Measurements from ENCODE around the gene STX10. TPM values are rescaled to one million over a fixed set of nuclear protein-coding genes. Genes with fewer than 3 reads are reported as not detected.
"Not testable (repeated sequence)": the region's sequence is repeated elsewhere in the genome, so short reads cannot be mapped to it uniquely, and the experiment has no call there.

The STX10 gene
- total and polyA plus RNA-seq, 2 experiments from 2014 or later, result 66.5 to 82.2 TPM

DNA sequence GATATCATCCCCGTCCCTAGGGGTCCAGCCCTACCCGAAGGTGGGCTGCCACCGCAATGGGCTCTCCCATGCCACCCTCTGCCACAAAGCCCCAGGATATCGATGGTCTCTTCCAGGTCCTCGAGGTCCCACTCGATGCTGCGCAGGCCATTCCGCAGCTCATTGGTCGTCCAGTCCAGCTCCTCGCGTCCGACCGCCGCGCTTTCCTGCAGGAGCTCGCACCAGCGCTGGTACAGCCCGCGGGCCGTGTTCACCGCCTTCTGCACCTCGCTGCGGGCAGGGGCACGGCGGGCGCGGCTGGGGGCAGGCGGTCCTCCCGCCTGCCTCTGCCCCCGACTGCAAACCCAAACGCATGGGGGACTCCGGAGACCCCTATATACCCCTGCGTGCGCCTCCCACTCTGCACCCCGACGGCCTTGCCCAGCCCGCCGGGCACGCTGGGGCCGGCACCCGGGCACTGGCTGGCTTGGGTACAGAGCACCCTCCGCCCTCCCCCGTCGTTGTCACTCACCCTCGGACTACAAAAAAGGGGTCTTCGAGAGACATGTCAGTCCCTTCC lies 468 bp downstream of the STX10 start:
- TF ChIP-seq EZH2phosphoT487 (IDR thresholded peaks at IDR 0.05; ENCODE audit: low read depth, severe bottlenecking, unreplicated experiment) (no peak), CTCF (IDR thresholded peaks at IDR 0.05; ENCODE audit: poor library complexity) (no peak), EZH2 (IDR thresholded peaks at IDR 0.05; ENCODE audit: borderline replicate concordance) (no peak)
- Histone ChIP-seq H3K9me2 (replicated peaks; ENCODE audit: insufficient read depth) (no peaks in the 10 kb centered on the region), H2AFZ (peak overlapping the region; percentile 81), H3K4me3 (peak overlapping the region; percentile 75), H3K27me3 (no peaks in the 10 kb centered on the region), H3K4me2 (peak overlapping the region; percentile 95), H3K4me1 (ENCODE audit: insufficient read depth) (peaks cover 11% of the 10 kb centered on the region), H3K27ac (peak overlapping the region; percentile 66), H3K9me3 (ENCODE audit: low read depth) (no peaks in the 10 kb centered on the region), H4K20me1 (ENCODE audit: insufficient read depth, poor library complexity, severe bottlenecking) (peaks cover 16% of the 10 kb centered on the region), H3K36me3 (replicated peaks; ENCODE audit: insufficient read depth, low read depth) (no peaks in the 10 kb centered on the region), H3K79me2 (peaks cover 47% of the 10 kb centered on the region)
- WGBS (ENCODE audit: low lambda C conversion rate, missing lambda C conversion rate), result under 1% methylated on average over 27 of the region's 46 CpGs
- peak; percentile 72 for DNase-seq (ENCODE audit: low spot score)

DNA sequence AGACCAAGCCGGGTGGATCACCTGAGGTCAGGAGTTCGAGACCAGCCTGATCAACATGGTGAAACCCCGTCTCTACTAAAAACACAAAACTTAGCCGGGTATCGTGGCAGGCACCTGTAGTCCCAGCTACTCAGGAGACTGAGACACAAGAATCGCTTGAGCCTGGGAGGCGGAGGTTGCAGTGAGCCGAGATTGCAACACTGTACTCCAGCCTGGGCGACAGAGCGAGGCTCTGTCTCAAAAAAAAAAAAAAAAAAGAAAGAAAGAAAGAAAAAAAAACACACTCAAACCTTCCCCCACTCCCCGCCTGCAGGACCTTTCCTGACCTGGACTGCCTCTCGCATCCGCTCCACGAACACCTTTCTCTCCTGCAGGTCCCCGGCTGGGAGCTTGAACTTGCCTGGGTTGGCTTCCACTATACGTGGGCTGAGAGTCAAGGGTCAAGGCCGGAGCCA lies 975 bp downstream of the STX10 start:
- DNase-seq (ENCODE audit: low spot score), result peak; percentile 44
- H3K27ac ChIP-seq, result peak overlapping the region; percentile 66
- peaks cover 11% of the 10 kb centered on the region for H3K4me1 ChIP-seq (ENCODE audit: insufficient read depth)
- H3K79me2 ChIP-seq, result peaks cover 42% of the 10 kb centered on the region
- not testable (repeated sequence) for H3K27me3 ChIP-seq; H3K9me2 ChIP-seq (replicated peaks; ENCODE audit: insufficient read depth); H3K9me3 ChIP-seq (ENCODE audit: low read depth); H3K36me3 ChIP-seq (replicated peaks; ENCODE audit: insufficient read depth, low read depth)
- peak overlapping the region; percentile 81 for H2AFZ ChIP-seq
- H4K20me1 ChIP-seq (ENCODE audit: insufficient read depth, poor library complexity, severe bottlenecking), result peaks cover 12% of the 10 kb centered on the region
- 36% methylated on average over 17 of the region's 17 CpGs for WGBS (ENCODE audit: low lambda C conversion rate, missing lambda C conversion rate)
- H3K4me3 ChIP-seq, result peak overlapping the region; percentile 75
- peak overlapping the region; percentile 95 for H3K4me2 ChIP-seq

DNA sequence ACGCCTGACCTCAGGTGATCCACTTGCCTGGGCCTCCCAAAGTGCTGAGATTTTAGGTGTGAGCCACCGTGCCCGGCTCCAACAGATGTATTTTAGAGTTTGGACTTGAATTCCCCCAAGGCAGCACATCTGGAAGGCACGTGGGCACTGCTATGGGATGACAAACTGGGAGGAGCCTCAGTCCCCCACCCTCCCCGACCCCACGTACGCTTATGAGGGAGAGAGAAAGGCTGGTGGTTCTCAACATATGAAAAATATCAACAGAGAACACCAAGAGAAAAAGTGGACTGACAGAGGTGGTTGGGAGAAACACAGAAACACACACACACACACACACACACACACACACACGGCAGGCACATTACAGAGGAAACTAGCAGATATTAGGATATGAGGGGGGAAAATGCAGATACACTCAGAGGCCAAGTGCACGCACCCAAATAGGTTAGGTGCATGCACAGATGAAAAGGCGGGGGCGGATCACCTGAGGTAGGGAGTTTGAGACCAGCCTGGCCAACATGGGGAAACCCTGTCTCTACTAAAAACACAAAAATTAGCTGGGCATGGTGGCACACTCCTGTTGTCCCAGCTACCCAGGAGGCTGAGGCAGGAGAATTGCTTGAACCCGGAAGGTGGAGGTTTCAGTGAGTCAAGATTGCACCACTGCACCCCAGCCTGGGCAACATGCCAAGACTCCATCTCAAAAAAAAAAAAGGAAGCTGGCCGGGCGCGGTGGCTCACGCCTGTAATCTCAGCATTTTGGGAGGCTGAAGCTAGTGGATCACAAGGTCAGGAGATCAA lies 3.2 kb downstream of the STX10 start:
- no peaks in the 10 kb centered on the region for H3K9me3 ChIP-seq (ENCODE audit: low read depth)
- H3K4me2 ChIP-seq, result no peak overlapping the region
- no peak overlapping the region for H3K27ac ChIP-seq
- DNase-seq (ENCODE audit: low spot score), result no peak
- peaks cover 26% of the 10 kb centered on the region for H3K79me2 ChIP-seq
- no peaks in the 10 kb centered on the region for H3K9me2 ChIP-seq (replicated peaks; ENCODE audit: insufficient read depth)
- H4K20me1 ChIP-seq (ENCODE audit: insufficient read depth, poor library complexity, severe bottlenecking), result no peaks in the 10 kb centered on the region
- peaks cover 11% of the 10 kb centered on the region for H3K4me1 ChIP-seq (ENCODE audit: insufficient read depth)
- no peaks in the 10 kb centered on the region for H3K36me3 ChIP-seq (replicated peaks; ENCODE audit: insufficient read depth, low read depth)
- WGBS (ENCODE audit: low lambda C conversion rate, missing lambda C conversion rate), result 72% methylated on average over 16 of the region's 16 CpGs
- H3K27me3 ChIP-seq, result no peaks in the 10 kb centered on the region
- H2AFZ ChIP-seq, result no peak overlapping the region
- TF ChIP-seq EZH2 (IDR thresholded peaks at IDR 0.05; ENCODE audit: borderline replicate concordance) (no peak), EZH2phosphoT487 (IDR thresholded peaks at IDR 0.05; ENCODE audit: low read depth, severe bottlenecking, unreplicated experiment) (no peak), CTCF (IDR thresholded peaks at IDR 0.05; ENCODE audit: poor library complexity) (no peak)
- H3K4me3 ChIP-seq, result no peak overlapping the region

DNA sequence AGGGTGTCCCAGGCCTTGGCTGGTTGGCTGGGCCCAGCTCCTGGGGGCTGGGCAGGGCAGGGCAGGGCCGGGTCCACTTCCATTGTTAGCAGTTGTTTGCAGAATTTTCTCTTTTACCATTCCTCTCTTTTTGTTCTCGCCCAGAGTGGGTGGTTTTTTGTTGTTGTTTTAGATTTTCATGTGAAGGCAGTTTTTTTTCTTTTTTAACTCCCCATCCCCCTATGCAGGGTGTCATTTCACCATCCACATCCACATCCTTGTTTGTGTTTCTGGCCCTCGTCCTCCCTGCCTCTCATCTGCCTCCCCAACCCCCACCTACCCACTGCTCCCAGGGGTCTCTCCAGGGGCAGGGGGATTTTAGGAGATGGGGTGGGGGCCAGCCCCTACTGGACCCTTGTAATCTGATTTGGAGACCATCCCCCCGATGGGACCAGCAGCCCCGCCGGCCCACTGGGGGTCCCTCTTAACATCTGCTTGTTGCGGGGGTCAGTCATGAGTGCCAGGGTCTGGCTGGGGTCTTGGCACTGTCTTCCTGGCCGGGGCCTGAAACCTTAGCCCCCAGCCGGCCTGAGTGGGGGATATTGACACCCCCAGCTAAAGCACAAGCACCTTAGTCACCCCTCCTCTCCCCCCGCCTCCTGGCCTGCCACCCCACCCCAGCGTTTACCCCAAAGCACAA lies 10.4 kb downstream of the STX10 start:
- Histone ChIP-seq H2AFZ (no peak overlapping the region), H3K27ac (no peak overlapping the region), H3K4me2 (no peak overlapping the region), H3K9me3 (ENCODE audit: low read depth) (no peaks in the 10 kb centered on the region), H3K9me2 (replicated peaks; ENCODE audit: insufficient read depth) (no peaks in the 10 kb centered on the region), H3K79me2 (no peaks in the 10 kb centered on the region), H3K36me3 (replicated peaks; ENCODE audit: insufficient read depth, low read depth) (no peaks in the 10 kb centered on the region), H3K27me3 (no peaks in the 10 kb centered on the region), H3K4me3 (no peak overlapping the region), H4K20me1 (ENCODE audit: insufficient read depth, poor library complexity, severe bottlenecking) (no peaks in the 10 kb centered on the region), H3K4me1 (ENCODE audit: insufficient read depth) (no peaks in the 10 kb centered on the region)
- 88% methylated on average over 8 of the region's 11 CpGs for WGBS (ENCODE audit: low lambda C conversion rate, missing lambda C conversion rate)
- no peak for DNase-seq (ENCODE audit: low spot score)
- TF ChIP-seq CTCF (IDR thresholded peaks at IDR 0.05; ENCODE audit: poor library complexity) (no peak), EZH2phosphoT487 (IDR thresholded peaks at IDR 0.05; ENCODE audit: low read depth, severe bottlenecking, unreplicated experiment) (no peak), EZH2 (IDR thresholded peaks at IDR 0.05; ENCODE audit: borderline replicate concordance) (no peak)

All from hepatocyte (in vitro differentiated cells).